Esophagus muscularis mucosa (tissue), 4 donors: Measurements from ENCODE around the gene PRELID1. TPM values are rescaled to one million over a fixed set of nuclear protein-coding genes. Genes with fewer than 3 reads are reported as not detected.

Experiments
- DNase-seq: peaks from one replicate; pipeline ENCODE4 v3.0.0-alpha.2; 2017; ENCODE audit errors: extremely low spot score
- H3K27ac ChIP-seq, 4 donors: fragments of 200-600 bp; sonication (generic); replicated peaks in 1 of 4; 1 replicate in 3 of 4; 2 replicates in 1 of 4; pipeline ENCODE4 v1.5.1; 2016 to 2019; ENCODE audit warnings: mild to moderate bottlenecking in 1 of 4
- H3K27me3 ChIP-seq, 4 donors: fragments of 200-600 bp; sonication (generic); one replicate each; pipeline versions ENCODE4 v1.5.1 to v1.6.0; 2016 to 2019
- H3K36me3 ChIP-seq, 4 donors: fragments of 200-600 bp; sonication (generic); one replicate each; pipeline ENCODE4 v1.5.1; 2016 to 2019
- H3K4me1 ChIP-seq, 4 donors: fragments of 200-600 bp; sonication (generic); one replicate each; pipeline ENCODE4 v1.5.1; 2016 to 2019
- H3K4me3 ChIP-seq, 4 donors: fragments of 200-600 bp; sonication (generic); 1 replicate in 2 of 4; 2 replicates in 2 of 4; pipeline ENCODE4 v1.5.1; 2016 to 2019; ENCODE audit warnings: mild to moderate bottlenecking in 4 of 4, moderate library complexity in 1 of 4
- H3K9me3 ChIP-seq, 4 donors: fragments of 200-600 bp; sonication (generic); 1 replicate in 3 of 4; 2 replicates in 1 of 4; pipeline ENCODE4 v1.5.1; 2016 to 2019
- EP300 ChIP-seq: sonication (generic); formaldehyde crosslinking; IDR thresholded peaks from one replicate; pipeline ENCODE4 v1.6.1; 2017; ENCODE audit warnings: antibody characterized with exemption
- POLR2A ChIP-seq: fragments of 450-650 bp; IDR thresholded peaks from one replicate; pipeline ENCODE4 v1.6.1; 2017; ENCODE audit warnings: antibody characterized with exemption, moderate library complexity, mild to moderate bottlenecking, low read depth
- POLR2AphosphoS5 ChIP-seq, 2 donors: sonication (generic); formaldehyde crosslinking; IDR thresholded peaks; one replicate each; pipeline ENCODE4 v1.6.1; 2017; ENCODE audit warnings: antibody characterized with exemption in 2 of 2
- WGBS: methylation state at CpG from one replicate; pipeline ENCODE4 v1.1.5; 2018; 5-methylcytosine and 5-hydroxymethylcytosine counted together
- intact Hi-C: fragments of 100-400 bp; cut with DNase I; formaldehyde crosslinking; loops from one replicate; pipeline ENCODE4 v1.15.1; 2023
- total RNA-seq, 4 donors: library from RNA; depleted of rRNA; stranded (reverse); fragments of >200 nt; gene quantifications; one replicate each; pipeline versions ENCODE4 v1.1.0 to v1.2.1, GENCODE V29; 2016
- TF ChIP-seq, protein P1 (sequence below), 3 experiments: fragments of 200-600 bp in 2 of 3; fragments of 450-650 bp in 1 of 3; sonication (generic) in 2 of 3; IDR thresholded peaks; one replicate each; pipeline ENCODE4 v1.5.1; 2017 to 2019; ENCODE audit warnings: antibody characterized with exemption in 3 of 3, mild to moderate bottlenecking in 2 of 3, moderate library complexity in 1 of 3

PRELID1 gene
- total RNA-seq, 4 donors from 2014 or later = 80.6 to 93.6 (median 88.2) TPM

- Histone ChIP-seq H3K27ac (no peak overlapping the region), H3K36me3 (no peaks in the 10 kb centered on the region), H3K4me3 (no peak overlapping the region), H3K4me1 (peaks cover 12 to 25% (median 18%) of the 10 kb centered on the region in 4 donors), H3K27me3 (no peaks in the 10 kb centered on the region), H3K9me3 (no peaks in the 10 kb centered on the region)
- intact Hi-C loops = no loop called here
- no peak for DNase-seq
- TF ChIP-seq, protein P1, sequence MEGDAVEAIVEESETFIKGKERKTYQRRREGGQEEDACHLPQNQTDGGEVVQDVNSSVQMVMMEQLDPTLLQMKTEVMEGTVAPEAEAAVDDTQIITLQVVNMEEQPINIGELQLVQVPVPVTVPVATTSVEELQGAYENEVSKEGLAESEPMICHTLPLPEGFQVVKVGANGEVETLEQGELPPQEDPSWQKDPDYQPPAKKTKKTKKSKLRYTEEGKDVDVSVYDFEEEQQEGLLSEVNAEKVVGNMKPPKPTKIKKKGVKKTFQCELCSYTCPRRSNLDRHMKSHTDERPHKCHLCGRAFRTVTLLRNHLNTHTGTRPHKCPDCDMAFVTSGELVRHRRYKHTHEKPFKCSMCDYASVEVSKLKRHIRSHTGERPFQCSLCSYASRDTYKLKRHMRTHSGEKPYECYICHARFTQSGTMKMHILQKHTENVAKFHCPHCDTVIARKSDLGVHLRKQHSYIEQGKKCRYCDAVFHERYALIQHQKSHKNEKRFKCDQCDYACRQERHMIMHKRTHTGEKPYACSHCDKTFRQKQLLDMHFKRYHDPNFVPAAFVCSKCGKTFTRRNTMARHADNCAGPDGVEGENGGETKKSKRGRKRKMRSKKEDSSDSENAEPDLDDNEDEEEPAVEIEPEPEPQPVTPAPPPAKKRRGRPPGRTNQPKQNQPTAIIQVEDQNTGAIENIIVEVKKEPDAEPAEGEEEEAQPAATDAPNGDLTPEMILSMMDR (IDR thresholded peaks at IDR 0.05) = no peak
- TF ChIP-seq EP300 = no peak
- no peak for TF ChIP-seq POLR2AphosphoS5 (IDR thresholded peaks at IDR 0.05)
- no peak for TF ChIP-seq POLR2A
- WGBS = 12% methylated on average over 1 of the region's 1 CpG
Measured at GRCh38 chr5:177355868-177356168, 52.2 kb downstream of the PRELID1 start.

Other genes starting within 250 kb of the PRELID1 start
- 1 to 10 TPM; 2.1 to 4.5 (median 3.8) TPM for gene FGFR4, start 216.9 kb upstream of the PRELID1 start, total RNA-seq
- gene NSD1, start 170.0 kb upstream of the PRELID1 start, total RNA-seq = 10 to 100 TPM; 35.1 to 47.9 (median 43.7) TPM
- 10 to 100 TPM; 20.0 to 35.4 (median 31.1) TPM for gene RAB24, start 80 bp upstream of the PRELID1 start, total RNA-seq
- 10 to 100 TPM in 1 of 4 donors, 1 to 10 TPM in 3; 2.5 to 11.2 (median 7.9) TPM for gene MXD3, start 8.1 kb downstream of the PRELID1 start, total RNA-seq
- 100 to 1,000 TPM in 3 of 4 donors, 10 to 100 TPM in 1; 95.1 to 168 (median 128) TPM for gene LMAN2, start 47.9 kb downstream of the PRELID1 start, total RNA-seq
- 10 to 100 TPM in 2 of 4 donors, 1 to 10 TPM in 2; 3.7 to 18.3 (median 11.9) TPM for gene RGS14, start 54.1 kb downstream of the PRELID1 start, total RNA-seq
- gene SLC34A1, start 80.6 kb downstream of the PRELID1 start, total RNA-seq = not detected
- not detected for gene PFN3, start 96.9 kb downstream of the PRELID1 start, total RNA-seq
- under 1 TPM in 1 of 4 donors, not detected in 3; 0.17 TPM for gene F12, start 105.8 kb downstream of the PRELID1 start, total RNA-seq
- 10 to 100 TPM; 29.1 to 44.7 (median 36.3) TPM for gene GRK6, start 122.9 kb downstream of the PRELID1 start, total RNA-seq
- gene PRR7, start 143.0 kb downstream of the PRELID1 start, total RNA-seq = 1 to 10 TPM in 2 of 4 donors, under 1 TPM in 2; 0.42 to 2.5 (median 1.6) TPM
- gene DBN1, start 169.8 kb downstream of the PRELID1 start, total RNA-seq = 100 to 1,000 TPM in 3 of 4 donors, 10 to 100 TPM in 1; 92.2 to 160 (median 130) TPM
- 1,000 to 10,000 TPM in 1 of 4 donors, 100 to 1,000 TPM in 3; 316 to 1,085 (median 575) TPM for gene PDLIM7, start 193.8 kb downstream of the PRELID1 start, total RNA-seq
- 10 to 100 TPM in 1 of 4 donors, 1 to 10 TPM in 3; 6.7 to 15.2 (median 7.5) TPM for gene DOK3, start 206.0 kb downstream of the PRELID1 start, total RNA-seq
- 10 to 100 TPM; 58.1 to 92.1 (median 66.0) TPM for gene DDX41, start 213.2 kb downstream of the PRELID1 start, total RNA-seq